Left lung (tissue), 10 donors: ENCODE measurements around the gene AK3. TPM values are rescaled to one million over a fixed set of nuclear protein-coding genes. Genes with fewer than 3 reads are reported as not detected.

Experiments
- ATAC-seq: fragments of 200-7000 bp; cut with Tn5 transposase; one replicate; pipeline ENCODE4 v1.9.1; 2020; ENCODE audit warnings: moderate library complexity
- DNase-seq, 4 donors: peaks; one replicate each; pipeline ENCODE4 v3.0.0-alpha.2; 2013 to 2020
- H3K27ac ChIP-seq, 2 donors: fragments of 200-600 bp; sonication (generic) in 1 of 2; one replicate each; pipeline versions ENCODE4 v1.5.0 to v1.8.0; 2020 to 2021
- H3K27me3 ChIP-seq, 2 donors: fragments of 200-600 bp; sonication (generic) in 1 of 2; one replicate each; pipeline versions ENCODE4 v1.5.0 to v1.8.0; 2020 to 2021
- H3K36me3 ChIP-seq, 2 donors: fragments of 200-600 bp; sonication (generic) in 1 of 2; one replicate each; pipeline versions ENCODE4 v1.5.0 to v1.8.0; 2020 to 2021
- H3K4me1 ChIP-seq, 2 donors: fragments of 200-600 bp; one replicate each; pipeline ENCODE4 v1.8.0; 2021
- H3K4me3 ChIP-seq, 2 donors: fragments of 200-600 bp; sonication (generic) in 1 of 2; one replicate each; pipeline versions ENCODE4 v1.5.0 to v1.8.0; 2020 to 2021; ENCODE audit warnings: mild to moderate bottlenecking in 1 of 2
- H3K9me3 ChIP-seq, 2 donors: fragments of 200-600 bp; sonication (generic) in 1 of 2; one replicate each; pipeline versions ENCODE4 v1.5.0 to v1.8.0; 2020 to 2021
- intact Hi-C, 2 donors: fragments of 100-400 bp; cut with DNase I; formaldehyde crosslinking; loops; one replicate each; pipeline versions ENCODE4 v1.11.2 to v1.14.2; 2022
- polyA plus RNA-seq, 6 donors: library from polyadenylated mRNA; unstranded; fragments of 120-200 nt; gene quantifications; one replicate each; pipeline ENCODE4 v1.2.1, GENCODE V29; 2013; ENCODE audit not compliant: insufficient read length in 6 of 6
- total RNA-seq, 2 donors: library from RNA; stranded (reverse); fragmentation: NEBNext Ultra II Directional; extraction: Animal tissue kit (Norgen Biotek cat#: 25700); gene quantifications; one replicate each; pipeline ENCODE4 v1.2.1, GENCODE V29; 2021
- TF ChIP-seq, protein P1 (sequence below), 2 donors: fragments of 200-600 bp; sonication (generic) in 1 of 2; IDR thresholded peaks; one replicate each; pipeline versions ENCODE4 v1.5.0 to v1.8.0; 2021; ENCODE audit warnings: antibody characterized with exemption in 2 of 2
- donor health status: DM: no; HTN: yes; CAD: no.
- donor health status: DM: no; HTN: no; CAD: no.

Gene AK3
- total and polyA plus RNA-seq, 8 donors: 44.8 to 78.6 (median 67.7) TPM

DNA sequence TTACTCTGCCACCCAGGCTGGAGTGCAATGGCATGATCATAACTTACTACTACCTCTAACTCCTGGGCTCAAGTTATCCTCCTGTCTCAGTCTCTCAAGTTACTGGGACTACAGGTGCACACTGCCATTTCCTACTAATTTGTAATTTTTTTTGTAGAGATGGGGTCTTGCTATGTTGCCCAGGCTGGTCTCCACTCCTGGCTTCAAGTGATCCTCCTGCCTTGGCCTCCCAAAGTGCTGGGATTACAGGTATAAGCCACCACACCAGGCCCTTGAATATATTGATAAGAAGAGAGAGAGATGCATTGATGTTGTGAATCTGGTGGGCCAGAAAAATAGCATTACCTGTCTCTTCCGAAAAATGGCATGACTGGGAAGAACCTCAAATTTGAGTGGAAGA lies 30.8 kb upstream of the AK3 start:
- Histone ChIP-seq H3K27me3 (no peaks in the 10 kb centered on the region), H3K4me1 (no peaks in the 10 kb centered on the region), H3K4me3 (no peak overlapping the region), H3K36me3 (no peaks in the 10 kb centered on the region), H3K9me3 (no peaks in the 10 kb centered on the region), H3K27ac (no peak overlapping the region)
- TF ChIP-seq, protein P1, sequence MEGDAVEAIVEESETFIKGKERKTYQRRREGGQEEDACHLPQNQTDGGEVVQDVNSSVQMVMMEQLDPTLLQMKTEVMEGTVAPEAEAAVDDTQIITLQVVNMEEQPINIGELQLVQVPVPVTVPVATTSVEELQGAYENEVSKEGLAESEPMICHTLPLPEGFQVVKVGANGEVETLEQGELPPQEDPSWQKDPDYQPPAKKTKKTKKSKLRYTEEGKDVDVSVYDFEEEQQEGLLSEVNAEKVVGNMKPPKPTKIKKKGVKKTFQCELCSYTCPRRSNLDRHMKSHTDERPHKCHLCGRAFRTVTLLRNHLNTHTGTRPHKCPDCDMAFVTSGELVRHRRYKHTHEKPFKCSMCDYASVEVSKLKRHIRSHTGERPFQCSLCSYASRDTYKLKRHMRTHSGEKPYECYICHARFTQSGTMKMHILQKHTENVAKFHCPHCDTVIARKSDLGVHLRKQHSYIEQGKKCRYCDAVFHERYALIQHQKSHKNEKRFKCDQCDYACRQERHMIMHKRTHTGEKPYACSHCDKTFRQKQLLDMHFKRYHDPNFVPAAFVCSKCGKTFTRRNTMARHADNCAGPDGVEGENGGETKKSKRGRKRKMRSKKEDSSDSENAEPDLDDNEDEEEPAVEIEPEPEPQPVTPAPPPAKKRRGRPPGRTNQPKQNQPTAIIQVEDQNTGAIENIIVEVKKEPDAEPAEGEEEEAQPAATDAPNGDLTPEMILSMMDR (IDR thresholded peaks at IDR 0.05): no peak
- no peak for DNase-seq
- ATAC-seq: no peak
- intact Hi-C loops: no loop called here

DNA sequence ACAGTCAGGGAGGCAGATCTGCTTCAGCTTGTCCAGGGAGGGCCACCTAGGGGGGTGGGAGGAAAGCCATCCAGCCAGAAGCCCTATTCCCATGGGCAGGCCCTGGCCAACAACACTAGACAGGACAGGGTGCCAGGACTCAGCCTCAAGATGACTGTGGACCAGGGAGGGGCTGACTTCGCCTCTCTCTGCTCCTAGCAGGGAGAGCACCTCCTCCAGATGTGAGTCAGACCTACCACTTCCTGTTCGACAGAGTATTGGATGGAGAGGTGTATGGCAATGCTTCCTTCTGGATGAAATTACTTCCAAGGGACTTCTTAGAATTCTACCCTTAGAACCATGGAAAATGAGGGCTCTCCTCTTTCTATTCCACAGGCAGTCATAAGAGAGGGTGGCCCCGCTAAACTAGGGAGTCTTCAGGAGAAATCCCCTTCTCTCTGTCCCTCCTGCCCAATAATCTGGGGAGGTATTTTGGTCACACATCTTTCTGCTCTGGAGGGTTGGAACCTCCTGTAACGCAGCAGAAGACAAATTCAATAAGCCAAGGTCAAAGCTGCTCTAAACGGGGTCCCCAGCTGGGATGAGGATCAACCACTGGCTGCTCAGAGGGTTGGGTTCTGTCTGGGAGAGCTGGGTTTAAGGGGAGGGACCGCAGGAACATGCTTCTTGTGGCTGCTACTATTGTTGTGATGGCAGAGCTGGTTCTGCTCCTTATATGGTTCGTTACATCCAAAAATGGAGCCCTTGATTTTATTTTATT lies 28.5 kb upstream of the AK3 start:
- H3K9me3 ChIP-seq: no peaks in the 10 kb centered on the region
- DNase-seq (no peak), ATAC-seq (no peak)
- intact Hi-C loops: no loop called here
- no peaks in the 10 kb centered on the region for H3K36me3 ChIP-seq
- H3K4me3 ChIP-seq: no peak overlapping the region
- H3K27ac ChIP-seq: no peak overlapping the region
- TF ChIP-seq, protein P1 (IDR thresholded peaks at IDR 0.05): no peak
- no peaks in the 10 kb centered on the region for H3K27me3 ChIP-seq
- no peaks in the 10 kb centered on the region for H3K4me1 ChIP-seq

DNA sequence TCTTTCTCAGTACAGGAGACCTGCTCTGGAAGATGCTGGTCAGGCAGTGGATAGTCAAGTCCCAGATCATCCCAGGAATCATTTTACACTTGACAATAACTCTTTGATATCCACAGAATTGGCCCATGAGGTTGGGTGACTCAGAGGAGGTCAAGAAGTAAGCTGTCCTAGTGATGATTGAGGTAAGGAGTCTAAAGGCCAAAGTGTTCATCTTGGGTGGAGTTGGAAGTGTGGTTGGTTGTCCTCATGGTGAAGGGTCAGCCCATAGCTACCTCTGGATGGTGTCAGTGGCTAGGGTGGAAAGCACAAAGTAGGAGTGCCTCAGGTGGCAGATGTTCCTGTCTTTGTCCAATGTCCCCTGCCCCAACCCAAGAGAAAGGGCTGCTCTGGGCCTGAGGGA lies 27.7 kb upstream of the AK3 start:
- Histone ChIP-seq H3K4me3 (no peak overlapping the region), H3K9me3 (no peaks in the 10 kb centered on the region), H3K27ac (no peak overlapping the region), H3K36me3 (no peaks in the 10 kb centered on the region), H3K4me1 (peaks cover 0 to 4% of the 10 kb centered on the region in 2 donors), H3K27me3 (no peaks in the 10 kb centered on the region)
- intact Hi-C loops: no loop called here
- TF ChIP-seq, protein P1 (IDR thresholded peaks at IDR 0.05): no peak
- ATAC-seq: no peak
- no peak for DNase-seq

DNA sequence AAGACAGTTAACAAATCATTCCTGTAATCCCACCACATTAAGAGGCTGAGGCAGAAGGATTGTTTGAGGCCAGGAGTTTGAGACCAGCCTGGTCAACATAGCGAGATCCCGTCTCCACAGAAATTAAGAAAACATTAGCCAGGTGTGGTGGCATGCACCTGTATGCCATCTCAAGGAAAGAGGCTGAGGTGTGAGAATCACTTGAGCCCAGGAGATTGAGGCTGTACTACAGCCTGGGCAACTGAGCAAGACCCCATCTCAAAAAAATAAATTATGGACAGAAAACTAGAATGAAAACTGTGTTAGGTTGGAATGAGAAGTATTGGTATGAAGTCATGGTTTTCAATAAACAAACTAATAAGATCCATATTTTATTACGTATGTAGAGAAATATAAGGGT lies 23.0 kb upstream of the AK3 start:
- TF ChIP-seq, protein P1 (IDR thresholded peaks at IDR 0.05): no peak
- H3K4me1 ChIP-seq: peaks cover 4 to 51% of the 10 kb centered on the region in 2 donors
- no peaks in the 10 kb centered on the region for H3K27me3 ChIP-seq
- no peaks in the 10 kb centered on the region for H3K36me3 ChIP-seq
- intact Hi-C loops: loop anchor here in 1 of 2 donors (5.0 kb wide), 2 partner anchors 158 to 223 kb away; partner anchors contain the start of gene JAK2
- DNase-seq: no peak
- ATAC-seq: no peak
- no peak overlapping the region for H3K4me3 ChIP-seq
- H3K9me3 ChIP-seq: no peaks in the 10 kb centered on the region
- H3K27ac ChIP-seq: peak overlapping the region in 1 of 2 donors; percentile 88

DNA sequence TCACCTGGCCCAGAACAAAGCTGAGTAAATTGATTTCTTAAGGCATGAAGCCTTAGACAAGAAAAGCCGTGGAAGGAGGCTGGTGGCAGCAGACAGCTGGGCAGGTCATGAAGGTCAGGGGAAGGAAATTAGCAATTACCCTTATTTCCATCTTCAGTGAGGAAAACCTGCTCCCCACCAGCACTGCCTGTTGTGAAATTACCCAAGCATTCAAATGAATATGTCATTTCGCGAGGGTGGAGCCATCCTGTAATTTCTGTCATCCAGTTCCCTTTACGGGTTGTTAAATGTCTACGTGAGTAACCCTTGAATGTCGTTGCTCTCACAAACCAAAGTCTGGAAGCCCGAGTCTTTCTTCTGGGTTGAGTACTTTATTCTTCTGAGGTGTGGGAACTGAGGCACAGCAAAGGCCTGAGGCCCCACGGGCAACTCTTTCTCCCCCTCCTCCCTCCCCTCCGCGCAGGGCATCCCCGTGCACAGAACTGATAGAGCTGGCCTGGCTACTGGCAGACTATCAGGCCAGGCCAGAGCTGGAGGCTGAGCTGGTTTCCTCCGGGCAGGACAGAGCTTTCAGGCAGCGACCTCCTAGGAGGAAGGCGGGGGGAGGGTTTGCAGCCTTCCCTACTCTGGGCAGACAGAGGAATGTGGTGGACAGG lies 22.0 kb upstream of the AK3 start:
- Histone ChIP-seq H3K4me3 (peak overlapping the region; percentile 18 to 23), H3K4me1 (peaks cover 4 to 53% of the 10 kb centered on the region in 2 donors), H3K9me3 (no peaks in the 10 kb centered on the region), H3K27ac (peak overlapping the region; percentile 49 to 88), H3K27me3 (no peaks in the 10 kb centered on the region), H3K36me3 (no peaks in the 10 kb centered on the region)
- intact Hi-C loops: loop anchor here in 1 of 2 donors (5.0 kb wide), 2 partner anchors 159 to 224 kb away; partner anchors contain the start of gene JAK2
- TF ChIP-seq, protein P1 (IDR thresholded peaks at IDR 0.05): peak in 1 of 2 donors; percentile 11
- peak in 3 of 4 donors; percentile 32 to 82 (median 45) for DNase-seq
- ATAC-seq: peak; percentile 68
